Skeletal muscle tissue (tissue), 4 donors: Measurements from ENCODE around the gene CEACAM20. TPM values are rescaled to one million over a fixed set of nuclear protein-coding genes. Genes with fewer than 3 reads are reported as not detected.
"Not testable (repeated sequence)": the region's sequence is repeated elsewhere in the genome, so short reads cannot be mapped to it uniquely, and the experiment has no call there.

Experiments
- H3K27ac ChIP-seq: one replicate; pipeline ENCODE4 v1.7.0; 2013; ENCODE audit warnings: mild to moderate bottlenecking, low read depth, low read length, inconsistent platforms
- H3K27me3 ChIP-seq, 3 donors: one replicate each; pipeline ENCODE4 v1.7.0; 2013; ENCODE audit warnings: low read length in 3 of 3; ENCODE audit not compliant: control insufficient read depth in 3 of 3, insufficient read depth in 3 of 3
- H3K36me3 ChIP-seq, 3 donors: one replicate each; pipeline ENCODE4 v1.7.0; 2013; ENCODE audit warnings: low read length in 3 of 3; ENCODE audit not compliant: control insufficient read depth in 3 of 3, insufficient read depth in 3 of 3
- H3K4me1 ChIP-seq, 3 donors: one replicate each; pipeline ENCODE4 v1.7.0; 2013; ENCODE audit warnings: low read length in 3 of 3, mild to moderate bottlenecking in 3 of 3; ENCODE audit not compliant: control insufficient read depth in 3 of 3, insufficient read depth in 3 of 3
- H3K4me3 ChIP-seq, 3 donors: one replicate each; pipeline ENCODE4 v1.7.0; 2013; ENCODE audit warnings: low read length in 3 of 3
- H3K9ac ChIP-seq, 3 donors: one replicate each; pipeline ENCODE4 v1.7.0; 2013; ENCODE audit warnings: low read length in 3 of 3, mild to moderate bottlenecking in 3 of 3, moderate library complexity in 2 of 3, low read depth in 1 of 3
- H3K9me3 ChIP-seq, 3 donors: one replicate each; pipeline ENCODE4 v1.7.0; 2013; ENCODE audit warnings: low read length in 3 of 3; ENCODE audit not compliant: control insufficient read depth in 3 of 3
- total RNA-seq: library from RNA; depleted of rRNA; stranded (reverse); fragments of >200 nt; gene quantifications from one replicate; pipeline ENCODE4 v1.2.3, GENCODE V29; 2014
- donor health status: Osteomylitis.

CEACAM20 gene
- total RNA-seq, 1 donor from 2014 or later = not detected

- H3K4me3 ChIP-seq = peak within 1 kb of the TSS; percentile 99 to 100 (median 99)
- peaks cover 8 to 30% (median 26%) of the 10 kb centered on the region in 3 donors for H3K9me3 ChIP-seq
- H3K4me1 ChIP-seq = peaks cover 13 to 15% (median 15%) of the 10 kb centered on the region in 3 donors
- no peaks in the 10 kb centered on the region for H3K27me3 ChIP-seq
- peak within 1 kb of the TSS; percentile 81 for H3K27ac ChIP-seq
- peaks cover 25 to 36% (median 32%) of the 10 kb centered on the region in 3 donors for H3K36me3 ChIP-seq
- H3K9ac ChIP-seq = peak within 1 kb of the TSS; percentile 85 to 91 (median 88)
Measured at GRCh38 chr19:44499962-44500949, 29.2 kb downstream of the CEACAM20 start, which contains the start of gene ZNF180. ZNF180 (minus strand) TSS chr19:44500522; CDS start chr19:44497334, 3,188 bp downstream.

DNA sequence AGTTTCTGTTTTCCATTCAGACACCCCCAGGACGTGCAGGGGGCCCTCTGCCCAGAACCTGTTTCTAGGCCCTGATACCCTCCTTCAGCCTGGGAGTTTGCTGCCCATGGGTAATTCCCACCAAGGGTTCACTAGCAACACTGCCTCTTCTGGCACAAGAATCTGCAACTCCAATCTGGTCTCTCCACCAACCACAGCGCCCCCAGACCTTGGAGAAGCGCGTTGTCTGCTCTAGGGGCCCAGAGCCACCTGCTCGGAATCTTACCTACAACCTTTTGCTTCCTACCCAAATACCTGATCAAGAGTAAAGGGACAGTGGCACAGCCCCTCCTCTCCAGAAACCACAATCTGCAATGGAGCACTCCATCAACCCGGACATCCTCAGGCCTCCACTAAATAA, 29.9 kb downstream of the CEACAM20 start:
- H3K36me3 ChIP-seq = peaks cover 32 to 41% (median 39%) of the 10 kb centered on the region in 3 donors
- no peak overlapping the region for H3K27ac ChIP-seq
- H3K27me3 ChIP-seq = no peaks in the 10 kb centered on the region
- H3K9ac ChIP-seq = peak overlapping the region; percentile 85 to 91 (median 88)
- H3K4me3 ChIP-seq = peak overlapping the region; percentile 99 to 100 (median 99)
- peaks cover 13 to 15% (median 15%) of the 10 kb centered on the region in 3 donors for H3K4me1 ChIP-seq
- peaks cover 8 to 33% (median 29%) of the 10 kb centered on the region in 3 donors for H3K9me3 ChIP-seq

DNA sequence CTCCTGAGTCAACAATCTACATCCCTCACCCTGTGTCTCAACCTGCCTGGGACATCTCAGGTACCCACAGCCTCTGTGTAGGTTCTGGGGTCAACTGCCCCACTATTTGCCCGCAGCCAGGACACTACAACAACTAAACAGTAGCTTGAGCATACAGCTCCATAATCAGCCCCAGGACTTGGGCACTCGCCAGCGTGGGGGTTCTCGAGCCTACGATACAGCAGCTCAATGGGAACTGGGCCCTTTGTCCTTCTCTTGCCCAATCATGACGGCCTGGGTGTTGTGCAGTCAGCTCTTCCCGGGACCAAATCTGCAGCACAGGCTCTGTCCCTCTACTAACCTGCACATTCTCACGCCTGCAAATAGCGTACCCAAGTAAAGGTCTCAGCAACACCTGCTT, 30.5 kb downstream of the CEACAM20 start:
- Histone ChIP-seq H3K9me3 (peaks cover 8 to 32% (median 30%) of the 10 kb centered on the region in 3 donors), H3K9ac (no peak overlapping the region), H3K27ac (no peak overlapping the region), H3K4me3 (peak overlapping the region; percentile 99 to 100 (median 99)), H3K36me3 (peaks cover 37 to 45% (median 45%) of the 10 kb centered on the region in 3 donors), H3K4me1 (peaks cover 13 to 15% (median 15%) of the 10 kb centered on the region in 3 donors), H3K27me3 (no peaks in the 10 kb centered on the region)

DNA sequence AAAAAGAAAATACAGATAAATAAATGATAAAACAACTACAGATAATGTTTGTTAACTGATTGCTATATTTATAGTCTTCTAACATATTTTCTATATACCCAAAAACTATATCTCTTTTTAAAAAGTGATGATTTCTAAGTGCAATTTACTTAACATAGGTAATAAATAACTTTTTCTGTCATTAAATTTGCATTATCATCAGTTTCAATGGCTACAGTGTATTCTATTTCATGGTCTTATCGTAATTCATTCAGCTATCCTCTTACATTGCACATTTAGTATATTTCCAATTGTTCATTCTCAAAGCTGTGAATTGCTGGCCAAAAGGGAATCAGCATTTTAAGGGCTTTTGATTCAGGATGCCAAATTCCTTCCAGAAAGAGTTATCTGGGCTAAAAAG, 32.8 kb downstream of the CEACAM20 start:
- peaks cover 29 to 48% (median 44%) of the 10 kb centered on the region in 3 donors for H3K9me3 ChIP-seq

GRCh38 chr19:44476559-44477408, 52.7 kb downstream of the CEACAM20 start:
- Histone ChIP-seq H3K4me3 (peak overlapping the region in 1 of 3 donors; percentile 56), H3K9ac (no peak overlapping the region), H3K27me3 (no peaks in the 10 kb centered on the region), H3K4me1 (no peaks in the 10 kb centered on the region), H3K9me3 (peaks cover 73 to 96% (median 83%) of the 10 kb centered on the region in 3 donors), H3K36me3 (peaks cover 59 to 60% (median 60%) of the 10 kb centered on the region in 3 donors), H3K27ac (no peak overlapping the region)

More for the DNA sequence above, 32.8 kb downstream of the CEACAM20 start:
- Histone ChIP-seq H3K27ac (no peak overlapping the region), H3K27me3 (no peaks in the 10 kb centered on the region), H3K4me3 (no peak overlapping the region), H3K4me1 (peaks cover 13 to 15% (median 15%) of the 10 kb centered on the region in 3 donors), H3K9ac (no peak overlapping the region), H3K36me3 (peaks cover 59 to 68% (median 67%) of the 10 kb centered on the region in 3 donors)

- peaks cover 25 to 56% (median 34%) of the 10 kb centered on the region in 3 donors for H3K9me3 ChIP-seq
- H3K9ac ChIP-seq, H3K36me3 ChIP-seq, H3K27me3 ChIP-seq, H3K27ac ChIP-seq, H3K4me3 ChIP-seq, H3K4me1 ChIP-seq: not testable (repeated sequence)
Measured at GRCh38 chr19:44468730-44469129, 60.7 kb downstream of the CEACAM20 start.

GRCh38 chr19:44462600-44463286, 66.7 kb downstream of the CEACAM20 start:
- not testable (repeated sequence) for H3K27ac ChIP-seq, H3K4me3 ChIP-seq, H3K4me1 ChIP-seq, H3K36me3 ChIP-seq, H3K27me3 ChIP-seq, H3K9ac ChIP-seq
- peaks cover 7 to 16% (median 13%) of the 10 kb centered on the region in 3 donors for H3K9me3 ChIP-seq
